Esophagus muscularis mucosa (tissue), 4 donors: Measurements from ENCODE around the gene ST3GAL6. TPM values are rescaled to one million over a fixed set of nuclear protein-coding genes. Genes with fewer than 3 reads are reported as not detected.
A peak's percentile ranks its signal among the peaks of the same experiment; 100 is the strongest.

Source experiments
- DNase-seq: peaks from one replicate; pipeline ENCODE4 v3.0.0-alpha.2; 2017; ENCODE audit errors: extremely low spot score
- H3K27ac ChIP-seq, 4 donors: fragments of 200-600 bp; sonication (generic); replicated peaks in 1 of 4; 1 replicate in 3 of 4; 2 replicates in 1 of 4; pipeline ENCODE4 v1.5.1; 2016 to 2019; ENCODE audit warnings: mild to moderate bottlenecking in 1 of 4
- H3K27me3 ChIP-seq, 4 donors: fragments of 200-600 bp; sonication (generic); one replicate each; pipeline versions ENCODE4 v1.5.1 to v1.6.0; 2016 to 2019
- H3K36me3 ChIP-seq, 4 donors: fragments of 200-600 bp; sonication (generic); one replicate each; pipeline ENCODE4 v1.5.1; 2016 to 2019
- H3K4me1 ChIP-seq, 4 donors: fragments of 200-600 bp; sonication (generic); one replicate each; pipeline ENCODE4 v1.5.1; 2016 to 2019
- H3K4me3 ChIP-seq, 4 donors: fragments of 200-600 bp; sonication (generic); 1 replicate in 2 of 4; 2 replicates in 2 of 4; pipeline ENCODE4 v1.5.1; 2016 to 2019; ENCODE audit warnings: mild to moderate bottlenecking in 4 of 4, moderate library complexity in 1 of 4
- H3K9me3 ChIP-seq, 4 donors: fragments of 200-600 bp; sonication (generic); 1 replicate in 3 of 4; 2 replicates in 1 of 4; pipeline ENCODE4 v1.5.1; 2016 to 2019
- EP300 ChIP-seq: sonication (generic); formaldehyde crosslinking; IDR thresholded peaks from one replicate; pipeline ENCODE4 v1.6.1; 2017; ENCODE audit warnings: antibody characterized with exemption
- POLR2A ChIP-seq: fragments of 450-650 bp; IDR thresholded peaks from one replicate; pipeline ENCODE4 v1.6.1; 2017; ENCODE audit warnings: antibody characterized with exemption, moderate library complexity, mild to moderate bottlenecking, low read depth
- POLR2AphosphoS5 ChIP-seq, 2 donors: sonication (generic); formaldehyde crosslinking; IDR thresholded peaks; one replicate each; pipeline ENCODE4 v1.6.1; 2017; ENCODE audit warnings: antibody characterized with exemption in 2 of 2
- WGBS: methylation state at CpG from one replicate; pipeline ENCODE4 v1.1.5; 2018; 5-methylcytosine and 5-hydroxymethylcytosine counted together
- intact Hi-C: fragments of 100-400 bp; cut with DNase I; formaldehyde crosslinking; loops from one replicate; pipeline ENCODE4 v1.15.1; 2023
- total RNA-seq, 4 donors: library from RNA; depleted of rRNA; stranded (reverse); fragments of >200 nt; gene quantifications; one replicate each; pipeline versions ENCODE4 v1.1.0 to v1.2.1, GENCODE V29; 2016
- TF ChIP-seq, protein P1 (sequence below), 3 experiments: fragments of 200-600 bp in 2 of 3; fragments of 450-650 bp in 1 of 3; sonication (generic) in 2 of 3; IDR thresholded peaks; one replicate each; pipeline ENCODE4 v1.5.1; 2017 to 2019; ENCODE audit warnings: antibody characterized with exemption in 3 of 3, mild to moderate bottlenecking in 2 of 3, moderate library complexity in 1 of 3

ST3GAL6 gene
- total RNA-seq, 4 donors from 2014 or later: 3.3 to 10.8 (median 4.6) TPM

GRCh38 chr3:98775459-98776139, 12.5 kb downstream of the ST3GAL6 start:
- intact Hi-C loops: no loop called here
- Histone ChIP-seq H3K27ac (no peak overlapping the region), H3K4me3 (no peak overlapping the region), H3K27me3 (no peaks in the 10 kb centered on the region), H3K9me3 (no peaks in the 10 kb centered on the region), H3K36me3 (peaks cover 0 to 9% (median 0%) of the 10 kb centered on the region in 4 donors), H3K4me1 (peaks cover 23 to 31% (median 30%) of the 10 kb centered on the region in 4 donors)
- DNase-seq: no peak
- TF ChIP-seq POLR2A (no peak), EP300 (no peak), POLR2AphosphoS5 (IDR thresholded peaks at IDR 0.05) (no peak)
- TF ChIP-seq, protein P1, sequence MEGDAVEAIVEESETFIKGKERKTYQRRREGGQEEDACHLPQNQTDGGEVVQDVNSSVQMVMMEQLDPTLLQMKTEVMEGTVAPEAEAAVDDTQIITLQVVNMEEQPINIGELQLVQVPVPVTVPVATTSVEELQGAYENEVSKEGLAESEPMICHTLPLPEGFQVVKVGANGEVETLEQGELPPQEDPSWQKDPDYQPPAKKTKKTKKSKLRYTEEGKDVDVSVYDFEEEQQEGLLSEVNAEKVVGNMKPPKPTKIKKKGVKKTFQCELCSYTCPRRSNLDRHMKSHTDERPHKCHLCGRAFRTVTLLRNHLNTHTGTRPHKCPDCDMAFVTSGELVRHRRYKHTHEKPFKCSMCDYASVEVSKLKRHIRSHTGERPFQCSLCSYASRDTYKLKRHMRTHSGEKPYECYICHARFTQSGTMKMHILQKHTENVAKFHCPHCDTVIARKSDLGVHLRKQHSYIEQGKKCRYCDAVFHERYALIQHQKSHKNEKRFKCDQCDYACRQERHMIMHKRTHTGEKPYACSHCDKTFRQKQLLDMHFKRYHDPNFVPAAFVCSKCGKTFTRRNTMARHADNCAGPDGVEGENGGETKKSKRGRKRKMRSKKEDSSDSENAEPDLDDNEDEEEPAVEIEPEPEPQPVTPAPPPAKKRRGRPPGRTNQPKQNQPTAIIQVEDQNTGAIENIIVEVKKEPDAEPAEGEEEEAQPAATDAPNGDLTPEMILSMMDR (IDR thresholded peaks at IDR 0.05): no peak
- WGBS: 87% methylated on average over 3 of the region's 3 CpGs

- intact Hi-C loops: no loop called here
- no peaks in the 10 kb centered on the region for H3K9me3 ChIP-seq
- no peak overlapping the region for H3K4me3 ChIP-seq
- no peaks in the 10 kb centered on the region for H3K27me3 ChIP-seq
- peaks cover 23 to 31% (median 30%) of the 10 kb centered on the region in 4 donors for H3K4me1 ChIP-seq
- TF ChIP-seq POLR2AphosphoS5 (IDR thresholded peaks at IDR 0.05) (no peak), POLR2A (no peak), EP300 (no peak)
- TF ChIP-seq, protein P1 (IDR thresholded peaks at IDR 0.05): no peak
- peaks cover 0 to 9% (median 0%) of the 10 kb centered on the region in 4 donors for H3K36me3 ChIP-seq
- no peak for DNase-seq
- no peak overlapping the region for H3K27ac ChIP-seq
Observed at GRCh38 chr3:98776140-98776493, 13.0 kb downstream of the ST3GAL6 start.

- Histone ChIP-seq H3K36me3 (peaks cover 0 to 9% (median 0%) of the 10 kb centered on the region in 4 donors), H3K27me3 (no peaks in the 10 kb centered on the region), H3K9me3 (no peaks in the 10 kb centered on the region), H3K4me1 (peaks cover 23 to 31% (median 30%) of the 10 kb centered on the region in 4 donors), H3K4me3 (no peak overlapping the region), H3K27ac (no peak overlapping the region)
- no peak for DNase-seq
- intact Hi-C loops: no loop called here
- TF ChIP-seq POLR2AphosphoS5 (IDR thresholded peaks at IDR 0.05): no peak
- TF ChIP-seq EP300: no peak
- no peak for TF ChIP-seq POLR2A
- TF ChIP-seq, protein P1 (IDR thresholded peaks at IDR 0.05): no peak
- 100% methylated on average over 2 of the region's 2 CpGs for WGBS
Observed at GRCh38 chr3:98777286-98777685, 14.1 kb downstream of the ST3GAL6 start.

DNA sequence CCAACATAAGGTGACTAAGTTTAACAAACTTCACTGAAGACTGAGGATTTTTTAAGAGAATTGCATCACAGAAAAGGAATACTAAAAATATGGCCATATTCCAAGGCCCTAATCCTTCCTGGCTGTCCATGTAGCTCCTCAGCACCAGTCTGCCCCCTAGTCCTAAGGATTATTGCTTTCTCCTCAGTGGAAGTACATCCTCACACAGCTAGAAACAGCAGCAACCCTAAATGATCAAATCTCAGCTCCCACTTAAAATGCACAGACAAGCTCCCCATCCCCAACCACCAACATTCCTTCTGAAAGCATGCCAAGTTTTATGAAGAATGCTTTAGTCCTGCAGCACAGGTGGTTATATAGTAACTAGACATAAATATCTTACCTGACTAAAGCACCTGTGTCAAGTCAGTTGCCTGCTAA, 14.7 kb downstream of the ST3GAL6 start:
- H3K27me3 ChIP-seq: no peaks in the 10 kb centered on the region
- DNase-seq: no peak
- H3K4me1 ChIP-seq: peaks cover 23 to 31% (median 30%) of the 10 kb centered on the region in 4 donors
- intact Hi-C loops: no loop called here
- peaks cover 0 to 14% (median 0%) of the 10 kb centered on the region in 4 donors for H3K36me3 ChIP-seq
- TF ChIP-seq POLR2A (no peak), POLR2AphosphoS5 (IDR thresholded peaks at IDR 0.05) (no peak), EP300 (no peak)
- TF ChIP-seq, protein P1 (IDR thresholded peaks at IDR 0.05): no peak
- H3K9me3 ChIP-seq: no peaks in the 10 kb centered on the region
- H3K27ac ChIP-seq: no peak overlapping the region
- H3K4me3 ChIP-seq: no peak overlapping the region

DNA sequence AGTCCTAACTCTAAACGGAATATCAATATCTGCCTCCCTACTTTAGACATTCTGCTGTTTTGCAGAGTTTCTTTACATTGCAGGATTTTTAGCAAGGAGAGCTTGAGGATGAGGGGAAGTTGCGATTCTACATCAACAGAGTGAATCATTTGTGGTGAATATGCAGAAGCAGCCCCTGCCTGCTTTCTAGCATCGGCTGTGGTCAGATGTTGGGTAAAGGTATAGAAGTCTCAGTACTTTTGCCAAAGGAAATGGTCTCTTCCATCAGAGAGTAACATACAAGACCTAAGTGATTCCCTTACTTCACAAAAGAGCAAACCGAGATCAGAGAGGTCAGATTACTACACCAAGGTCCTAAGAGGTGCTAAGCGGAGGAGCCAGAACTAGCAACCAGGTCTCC, 15.2 kb downstream of the ST3GAL6 start:
- intact Hi-C loops: no loop called here
- WGBS: 77% methylated on average over 5 of the region's 5 CpGs
- Histone ChIP-seq H3K27ac (peak overlapping the region in 3 of 4 donors; percentile 35 to 43 (median 37)), H3K9me3 (no peaks in the 10 kb centered on the region), H3K4me1 (peaks cover 23 to 32% (median 30%) of the 10 kb centered on the region in 4 donors), H3K36me3 (peaks cover 0 to 20% (median 0%) of the 10 kb centered on the region in 4 donors), H3K4me3 (no peak overlapping the region), H3K27me3 (no peaks in the 10 kb centered on the region)
- TF ChIP-seq EP300 (no peak), POLR2A (no peak), POLR2AphosphoS5 (IDR thresholded peaks at IDR 0.05) (no peak)
- TF ChIP-seq, protein P1 (IDR thresholded peaks at IDR 0.05): no peak
- DNase-seq: no peak
